ENCODE results near the gene MYO7B.

DNA sequence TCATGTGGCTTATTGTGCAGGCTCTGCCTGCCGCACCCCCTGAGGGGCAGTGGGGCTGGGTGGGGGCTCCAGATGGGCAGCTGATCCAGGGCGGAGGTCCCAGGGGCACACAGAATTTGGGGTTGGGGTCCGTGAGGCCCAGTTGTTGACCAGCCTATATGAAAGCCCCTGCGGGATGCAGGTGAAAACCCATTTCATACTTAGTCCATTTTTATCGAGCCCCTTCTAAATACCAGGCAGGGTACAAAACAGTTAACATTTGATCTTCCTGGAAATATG is 30.6 kb downstream of the MYO7B start:
- TF ChIP-seq, protein P1, sequence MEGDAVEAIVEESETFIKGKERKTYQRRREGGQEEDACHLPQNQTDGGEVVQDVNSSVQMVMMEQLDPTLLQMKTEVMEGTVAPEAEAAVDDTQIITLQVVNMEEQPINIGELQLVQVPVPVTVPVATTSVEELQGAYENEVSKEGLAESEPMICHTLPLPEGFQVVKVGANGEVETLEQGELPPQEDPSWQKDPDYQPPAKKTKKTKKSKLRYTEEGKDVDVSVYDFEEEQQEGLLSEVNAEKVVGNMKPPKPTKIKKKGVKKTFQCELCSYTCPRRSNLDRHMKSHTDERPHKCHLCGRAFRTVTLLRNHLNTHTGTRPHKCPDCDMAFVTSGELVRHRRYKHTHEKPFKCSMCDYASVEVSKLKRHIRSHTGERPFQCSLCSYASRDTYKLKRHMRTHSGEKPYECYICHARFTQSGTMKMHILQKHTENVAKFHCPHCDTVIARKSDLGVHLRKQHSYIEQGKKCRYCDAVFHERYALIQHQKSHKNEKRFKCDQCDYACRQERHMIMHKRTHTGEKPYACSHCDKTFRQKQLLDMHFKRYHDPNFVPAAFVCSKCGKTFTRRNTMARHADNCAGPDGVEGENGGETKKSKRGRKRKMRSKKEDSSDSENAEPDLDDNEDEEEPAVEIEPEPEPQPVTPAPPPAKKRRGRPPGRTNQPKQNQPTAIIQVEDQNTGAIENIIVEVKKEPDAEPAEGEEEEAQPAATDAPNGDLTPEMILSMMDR (IDR thresholded peaks at IDR 0.05; ENCODE audit: low read length) = no peak
- TF ChIP-seq EZH2 (IDR thresholded peaks at IDR 0.05; ENCODE audit: borderline replicate concordance, low read length) = no peak

Measured in OCI-LY1 (cell line).